WTC11 (cell line): ENCODE measurements around the gene LAMC2. TPM values are rescaled to one million over a fixed set of nuclear protein-coding genes. Genes with fewer than 3 reads are reported as not detected.
A peak's percentile ranks its signal among the peaks of the same experiment; 100 is the strongest.

Experiments
- ATAC-seq: fragments of 200-7000 bp; cut with Tn5 transposase; 2 replicates; pipeline ENCODE4 v1.10.0; 2021; ENCODE audit warnings: mild to moderate bottlenecking, moderate library complexity
- CTCF ChIA-PET: fragments of 300-600 bp; sonication (Branson Sonifier 250); formaldehyde crosslinking; loops from one replicate; lab custom pipeline; 2021; ENCODE audit warnings: antibody characterized with exemption; lab: Charles Lee
- POLR2A ChIA-PET: fragments of 350-600 bp; sonication (Branson Sonifier 250); formaldehyde crosslinking; loops from one replicate; lab custom pipeline; 2021; ENCODE audit warnings: antibody characterized with exemption; lab: Charles Lee
- DNase-seq: peaks from one replicate; pipeline ENCODE4 v3.0.0; 2021; ENCODE audit warnings: low spot score
- H3K27ac Mint-ChIP-seq: 2 replicates; pipeline ENCODE4 v1.8.0; 2021; ENCODE audit warnings: mixed read lengths
- H3K27me3 Mint-ChIP-seq: 2 replicates; pipeline ENCODE4 v1.8.0; 2021; ENCODE audit warnings: low read depth, mild to moderate bottlenecking, moderate library complexity, mixed read lengths
- H3K36me3 Mint-ChIP-seq: 2 replicates; pipeline ENCODE4 v1.8.0; 2021; ENCODE audit warnings: mixed read lengths
- H3K4me1 Mint-ChIP-seq: 2 replicates; pipeline ENCODE4 v1.8.0; 2022; ENCODE audit warnings: mixed read lengths
- H3K4me3 Mint-ChIP-seq: 2 replicates; pipeline ENCODE4 v1.8.0; 2021; ENCODE audit warnings: mild to moderate bottlenecking, moderate library complexity, mixed read lengths
- H3K9me3 Mint-ChIP-seq: 2 replicates; pipeline ENCODE4 v1.8.0; 2021; ENCODE audit warnings: mixed read lengths
- AFF4 ChIP-seq: sonication (generic); formaldehyde crosslinking; IDR thresholded peaks from 2 replicates; pipeline ENCODE4 v1.8.1; 2023; ENCODE audit warnings: mild to moderate bottlenecking, missing genetic modification reagents, borderline replicate concordance
- ATF6 ChIP-seq: sonication (generic); formaldehyde crosslinking; IDR thresholded peaks from 2 replicates; pipeline ENCODE4 v1.8.1; 2023; ENCODE audit warnings: mild to moderate bottlenecking, missing genetic modification reagents
- E2F1 ChIP-seq: sonication (generic); formaldehyde crosslinking; IDR thresholded peaks from 2 replicates; pipeline ENCODE4 v1.8.0; 2022; ENCODE audit warnings: mild to moderate bottlenecking, missing genetic modification reagents
- ERG ChIP-seq: fragments of 250-450 bp; sonication (Bioruptor Pico); IDR thresholded peaks from 2 replicates; pipeline ENCODE4 v1.8.0; 2021; ENCODE audit warnings: mild to moderate bottlenecking
- MYBL2 ChIP-seq: sonication (generic); formaldehyde crosslinking; IDR thresholded peaks from 2 replicates; pipeline ENCODE4 v1.8.1; 2023; ENCODE audit warnings: mild to moderate bottlenecking, moderate library complexity, missing genetic modification reagents
- SP1 ChIP-seq: sonication (generic); formaldehyde crosslinking; conservative IDR thresholded peaks from 2 replicates; pipeline ENCODE4 v1.8.1; 2022; ENCODE audit warnings: missing genetic modification reagents
- STAT6 ChIP-seq: sonication (generic); formaldehyde crosslinking; conservative IDR thresholded peaks from 2 replicates; pipeline ENCODE4 v1.8.1; 2023; ENCODE audit warnings: mild to moderate bottlenecking, low read depth, missing genetic modification reagents, moderate library complexity
- USF2 ChIP-seq: sonication (generic); formaldehyde crosslinking; IDR thresholded peaks from 2 replicates; pipeline ENCODE4 v1.8.1; 2023; ENCODE audit warnings: mild to moderate bottlenecking, missing genetic modification reagents, moderate library complexity
- ZNF121 ChIP-seq: sonication (generic); formaldehyde crosslinking; IDR thresholded peaks from 2 replicates; pipeline ENCODE4 v1.8.0; 2023; ENCODE audit warnings: missing genetic modification reagents
- ZNF281 ChIP-seq: sonication (generic); formaldehyde crosslinking; IDR thresholded peaks from 2 replicates; pipeline ENCODE4 v1.8.0; 2023; ENCODE audit warnings: mild to moderate bottlenecking, missing genetic modification reagents
- ZNF425 ChIP-seq: fragments of 250-450 bp; sonication (Bioruptor Pico); conservative IDR thresholded peaks from 2 replicates; pipeline ENCODE4 v1.9.0; 2021; ENCODE audit warnings: mild to moderate bottlenecking
- total RNA-seq: library from RNA; stranded (reverse); gene quantifications from 3 replicates; pipeline ENCODE4 v1.2.3, GENCODE V29; 2021

Gene LAMC2
- total RNA-seq, 1 experiment from 2014 or later = 7.9 TPM

GRCh38 chr1:183185941-183186490 lies at the start of gene LAMC2 (continued):
- TF ChIP-seq AFF4 (0 out of 2 replicates have a peak, but pooled peaks have one; percentile 82), MYBL2 (0 out of 2 replicates have a peak, but pooled peaks have one; percentile 66), ZNF121 (peak; percentile 17; the same call in 1 of the 2 replicates), SP1 (CRISPR knock-in tag) (peak; percentile 62), ZNF281 (CRISPR knock-in tag) (no peak), ZNF425 (CRISPR knock-in tag) (no peak)

- H3K27ac Mint-ChIP-seq = no peak overlapping the region
- H3K4me1 Mint-ChIP-seq = no peaks in the 10 kb centered on the region
- POLR2A ChIA-PET = no interaction called here
- peaks cover 65% of the 10 kb centered on the region for H3K36me3 Mint-ChIP-seq
- no peaks in the 10 kb centered on the region for H3K9me3 Mint-ChIP-seq
- no peaks in the 10 kb centered on the region for H3K27me3 Mint-ChIP-seq
- CTCF ChIA-PET = no interaction called here
- TF ChIP-seq ZNF425 (CRISPR knock-in tag) = no peak
- ATAC-seq = no peak
- DNase-seq = no peak
- no peak overlapping the region for H3K4me3 Mint-ChIP-seq
Measured at GRCh38 chr1:183137782-183138181, 48.3 kb upstream of the LAMC2 start.

- Mint-ChIP-seq H3K4me1 (no peaks in the 10 kb centered on the region), H3K36me3 (peaks cover 60% of the 10 kb centered on the region), H3K9me3 (no peaks in the 10 kb centered on the region), H3K27me3 (no peaks in the 10 kb centered on the region), H3K27ac (0 out of 2 replicates have a peak overlapping the region, but pooled peaks have one; percentile 12), H3K4me3 (no peak overlapping the region)
- DNase-seq (no peak), ATAC-seq (no peak)
- POLR2A ChIA-PET = no interaction called here
- CTCF ChIA-PET = no interaction called here
- TF ChIP-seq ERG = no peak
- TF ChIP-seq USF2 (CRISPR knock-in tag) = no peak
- no peak for TF ChIP-seq E2F1 (CRISPR knock-in tag)
- no peak for TF ChIP-seq STAT6 (CRISPR knock-in tag)
- no peak for TF ChIP-seq ATF6 (CRISPR knock-in tag)
Measured at GRCh38 chr1:183138301-183138700, 47.8 kb upstream of the LAMC2 start.
